C4-2B (cell line): ENCODE data around the gene HS3ST2.

ENCODE experiments used
- ZFX ChIP-seq: fragments of 450-650 bp; IDR thresholded peaks from 2 replicates; pipeline ENCODE4 v1.6.1; 2017
- TF ChIP-seq, protein P1 (sequence below): fragments of 450-650 bp; conservative IDR thresholded peaks from 2 replicates; pipeline ENCODE4 v1.5.1; 2017; ENCODE audit warnings: mild to moderate bottlenecking

DNA sequence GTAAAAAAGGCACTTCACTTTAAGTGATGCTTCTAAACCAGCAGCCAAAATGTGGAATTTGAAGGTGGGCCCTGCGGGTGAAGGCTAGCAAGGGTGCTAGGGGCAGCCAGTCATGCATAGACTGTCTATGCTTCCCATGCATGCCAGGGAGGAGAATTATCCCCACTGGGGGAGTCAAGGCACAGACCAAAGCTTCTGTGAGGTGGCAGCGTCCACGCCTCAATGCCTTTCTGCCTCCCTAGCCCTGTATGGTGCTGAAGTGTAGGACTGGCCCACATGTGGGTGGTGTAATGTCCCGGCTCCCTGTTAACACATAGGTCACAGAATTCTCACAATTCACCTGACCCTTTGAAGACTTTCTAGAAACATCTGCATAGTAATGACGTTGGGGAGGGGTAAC lies 1.9 kb downstream of the HS3ST2 start:
- TF ChIP-seq, protein P1, sequence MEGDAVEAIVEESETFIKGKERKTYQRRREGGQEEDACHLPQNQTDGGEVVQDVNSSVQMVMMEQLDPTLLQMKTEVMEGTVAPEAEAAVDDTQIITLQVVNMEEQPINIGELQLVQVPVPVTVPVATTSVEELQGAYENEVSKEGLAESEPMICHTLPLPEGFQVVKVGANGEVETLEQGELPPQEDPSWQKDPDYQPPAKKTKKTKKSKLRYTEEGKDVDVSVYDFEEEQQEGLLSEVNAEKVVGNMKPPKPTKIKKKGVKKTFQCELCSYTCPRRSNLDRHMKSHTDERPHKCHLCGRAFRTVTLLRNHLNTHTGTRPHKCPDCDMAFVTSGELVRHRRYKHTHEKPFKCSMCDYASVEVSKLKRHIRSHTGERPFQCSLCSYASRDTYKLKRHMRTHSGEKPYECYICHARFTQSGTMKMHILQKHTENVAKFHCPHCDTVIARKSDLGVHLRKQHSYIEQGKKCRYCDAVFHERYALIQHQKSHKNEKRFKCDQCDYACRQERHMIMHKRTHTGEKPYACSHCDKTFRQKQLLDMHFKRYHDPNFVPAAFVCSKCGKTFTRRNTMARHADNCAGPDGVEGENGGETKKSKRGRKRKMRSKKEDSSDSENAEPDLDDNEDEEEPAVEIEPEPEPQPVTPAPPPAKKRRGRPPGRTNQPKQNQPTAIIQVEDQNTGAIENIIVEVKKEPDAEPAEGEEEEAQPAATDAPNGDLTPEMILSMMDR, result no peak
- TF ChIP-seq ZFX, result no peak
